Measurements from ENCODE around the gene MYOCOS.

Gene MYOCOS

DNA sequence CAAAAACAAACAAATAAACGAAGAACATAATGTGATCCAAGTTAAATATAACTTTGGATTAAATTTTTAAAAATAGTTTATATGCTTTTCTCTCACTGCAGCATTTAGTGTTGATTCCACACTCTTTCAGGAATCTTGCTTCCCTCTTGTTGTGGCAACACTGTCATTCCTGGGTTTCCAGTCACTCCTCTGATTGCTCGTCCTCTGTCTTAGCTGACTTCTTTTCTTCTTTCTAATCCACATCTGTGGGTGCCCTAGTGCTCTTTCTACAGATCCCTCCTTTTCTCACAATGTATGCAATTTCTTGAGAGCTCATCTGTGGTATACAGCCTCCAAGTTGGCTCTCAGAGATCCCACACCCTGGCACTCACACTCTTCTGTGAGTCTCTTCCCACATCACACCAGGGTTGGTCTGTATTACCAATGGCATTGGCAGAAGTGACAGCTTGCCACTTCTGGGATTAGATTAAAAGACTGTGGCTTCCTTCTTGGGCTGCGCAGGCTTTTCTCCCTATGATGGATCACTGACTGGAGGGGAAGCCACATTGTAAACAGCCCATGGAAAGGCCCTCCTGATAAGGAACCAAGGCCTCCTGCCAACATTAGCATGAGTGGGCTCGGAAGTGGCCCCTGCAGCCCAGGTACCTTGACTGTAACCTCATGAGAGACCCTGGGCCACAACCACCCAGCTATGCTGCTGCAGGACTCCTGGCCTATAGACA is 42.0 kb downstream of the MYOCOS start:
- no peak for FAIRE-seq

- no peak for FAIRE-seq
These were observed 42.9 kb downstream of the MYOCOS start for GRCh38 chr1:171664976-171665375.

DNA sequence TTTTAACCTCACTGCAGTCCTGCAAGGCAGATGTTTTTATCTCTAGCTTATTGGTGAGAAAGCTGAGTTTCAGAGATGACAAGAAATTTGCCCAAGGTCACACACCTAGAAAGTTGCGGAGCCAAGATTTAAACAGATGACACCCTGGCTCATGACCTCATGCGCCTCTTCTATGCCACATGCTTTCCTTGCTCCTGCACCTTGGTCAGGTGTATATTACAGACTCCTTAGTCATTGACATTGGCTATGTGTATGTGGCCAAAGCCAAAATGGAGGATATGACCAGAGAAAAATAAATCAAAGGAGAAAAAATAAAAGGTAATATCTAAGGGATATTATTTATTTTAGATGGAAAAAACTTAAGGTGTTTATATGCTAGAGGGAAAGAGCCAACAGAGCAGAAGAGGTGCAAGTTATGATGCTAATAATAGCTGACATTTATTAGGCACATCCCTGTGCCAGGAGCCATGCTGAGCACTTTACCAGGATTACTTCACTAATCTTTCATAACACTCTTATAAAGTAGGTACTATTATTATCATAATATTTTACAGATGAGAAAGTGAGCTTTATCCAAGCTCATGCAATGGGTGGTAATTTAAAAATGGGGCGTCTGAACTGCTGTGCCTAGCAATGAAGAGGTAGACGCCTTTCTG is 44.2 kb downstream of the MYOCOS start:
- FAIRE-seq, result no peak

DNA sequence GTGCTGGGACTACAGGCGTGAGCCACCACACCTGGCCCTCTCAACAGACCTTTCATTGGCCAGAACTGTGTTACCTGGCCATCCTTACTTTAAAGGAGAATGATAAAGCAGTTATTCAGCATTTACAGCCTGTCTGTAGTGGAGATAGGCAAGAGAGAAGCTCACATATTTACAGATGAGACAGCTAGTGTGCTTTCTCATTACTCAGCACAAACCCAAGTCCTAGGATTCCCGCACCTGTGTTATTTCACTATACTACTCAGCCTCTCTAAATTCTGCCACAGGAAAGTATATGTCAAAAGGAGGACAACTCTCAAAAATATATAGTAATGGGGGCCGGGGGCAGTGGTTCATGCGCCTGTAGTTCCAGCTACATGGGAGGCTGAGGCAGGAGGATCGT is 46.3 kb downstream of the MYOCOS start:
- FAIRE-seq, result no peak

GRCh38 chr1:171670739-171671138 is 48.7 kb downstream of the MYOCOS start:
- no peak for FAIRE-seq

DNA sequence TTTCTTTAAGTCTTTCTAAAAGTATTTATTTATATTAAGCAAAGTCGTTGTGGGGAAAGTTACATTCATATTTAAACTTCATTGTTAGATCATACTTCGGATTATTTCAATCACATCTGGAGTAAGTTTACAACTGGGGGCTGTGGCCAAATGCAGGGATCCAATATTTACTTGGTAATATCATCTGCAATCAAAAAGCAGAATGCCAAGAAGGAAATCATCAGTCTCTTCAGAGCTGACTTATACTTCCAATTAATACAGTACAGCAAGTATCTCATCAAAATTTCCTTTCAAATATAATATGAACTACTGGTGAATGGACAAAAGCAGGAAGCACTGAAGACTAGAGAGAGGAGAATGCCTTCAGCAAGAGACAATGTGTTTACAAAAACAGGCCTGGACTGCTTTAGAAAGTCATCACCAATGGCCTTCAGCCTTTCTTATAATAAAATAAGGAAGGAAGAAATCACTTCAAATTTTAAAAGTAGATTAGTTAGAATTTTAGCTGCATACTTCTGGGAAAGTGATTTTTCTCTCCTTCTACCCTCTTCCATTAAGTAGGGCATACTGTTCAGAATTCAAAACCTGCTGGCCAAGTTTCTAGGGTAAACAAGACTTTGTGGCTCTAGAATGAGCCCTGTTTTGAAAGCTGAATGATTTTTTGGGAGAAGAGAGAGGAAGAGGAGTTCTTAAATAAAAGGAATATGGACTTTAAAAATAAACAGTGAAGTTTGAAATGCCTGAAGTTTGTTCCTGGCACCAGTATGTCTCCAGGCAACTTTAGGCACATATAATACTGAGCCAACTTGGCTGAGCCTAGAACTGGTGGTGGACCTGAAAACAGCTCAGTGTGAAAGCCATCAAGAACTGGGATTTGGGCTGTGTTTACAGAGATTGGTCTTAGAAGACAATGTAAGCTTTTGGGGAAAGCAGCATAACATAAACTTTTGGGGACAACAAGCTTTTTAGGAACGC is 52.7 kb downstream of the MYOCOS start:
- FAIRE-seq, result no peak
